NCI-H2196 treated with DMSO at 0.1 percent for 48 hours (cell line): Measurements from ENCODE around the gene NFU1.
"Not testable (repeated sequence)": the region's sequence is repeated elsewhere in the genome, so short reads cannot be mapped to it uniquely, and the experiment has no call there.

Experiments
- DNase-seq: peaks from one replicate; lab custom pipeline; 2025; ENCODE audit not compliant: unreplicated experiment; lab: John Stamatoyannopoulos, UW

NFU1 gene

DNA sequence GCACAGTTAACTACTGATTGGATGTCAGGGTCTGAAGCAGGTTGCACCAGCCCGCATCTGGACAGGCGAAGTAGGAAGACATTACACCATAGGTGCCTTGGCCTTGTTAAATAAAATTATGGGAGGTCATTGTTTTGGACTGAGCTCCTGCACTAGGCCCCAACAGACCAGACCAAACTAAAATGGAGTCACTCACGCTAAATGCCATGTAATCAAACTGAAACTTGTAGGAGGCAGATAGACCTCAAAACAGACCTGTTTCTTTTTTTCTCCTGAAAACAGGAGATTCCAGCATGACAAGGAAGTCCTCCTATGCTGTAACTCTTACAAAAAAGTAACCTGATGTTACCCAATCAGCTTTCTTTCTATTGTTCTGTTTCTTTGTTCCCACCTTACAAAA, 15.5 kb upstream of the NFU1 start:
- DNase-seq, result no peak

DNA sequence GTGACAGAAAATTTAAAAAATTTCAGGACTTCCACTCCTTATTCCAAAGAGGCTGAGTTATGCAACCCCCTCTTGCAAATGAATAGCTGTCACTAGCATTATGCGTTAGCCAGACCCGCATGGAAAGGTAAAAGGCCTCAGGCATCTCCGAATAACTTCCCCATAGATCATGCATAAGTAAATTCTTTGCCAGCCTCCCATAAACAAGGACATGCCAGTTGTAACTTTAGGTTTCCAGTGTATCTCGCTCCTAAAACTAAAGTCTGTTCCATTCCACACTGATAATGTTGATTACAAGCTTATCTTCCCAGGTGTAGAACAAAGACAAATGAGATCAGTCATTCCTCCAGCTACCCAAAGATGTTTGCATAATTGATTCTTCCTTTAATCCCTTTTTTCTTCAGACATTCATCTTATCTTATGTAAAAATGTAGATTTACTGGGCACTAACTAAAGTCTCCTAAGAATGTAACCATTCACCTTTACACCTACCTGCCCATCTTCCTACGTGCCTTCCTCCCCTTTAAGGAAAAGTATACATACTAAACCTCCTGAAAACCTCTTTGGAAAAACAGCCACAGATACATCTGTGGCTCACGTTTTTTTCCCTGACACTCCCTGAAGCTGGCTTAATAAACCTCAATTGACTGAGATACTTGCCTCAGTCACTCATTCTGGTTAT, 13.6 kb upstream of the NFU1 start:
- no peak for DNase-seq

DNA sequence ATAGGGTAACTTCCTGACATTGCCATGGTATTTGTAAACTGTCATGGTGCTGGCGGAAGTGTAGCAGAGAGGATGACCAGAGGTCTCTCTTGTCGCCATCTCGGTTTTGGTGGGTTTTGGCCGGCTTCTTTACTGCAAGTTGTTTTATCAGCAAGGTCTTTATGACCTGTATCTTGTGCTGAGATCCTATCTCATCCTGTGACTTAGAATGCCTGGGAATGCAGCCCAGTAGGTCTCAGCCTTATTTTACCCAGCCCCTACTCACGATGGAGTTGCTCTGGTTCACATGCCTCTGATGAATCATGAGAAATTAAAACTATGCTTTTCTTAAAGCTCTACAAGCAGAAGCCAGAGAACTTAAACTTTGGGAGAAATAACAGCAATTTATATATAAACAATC, 12.7 kb upstream of the NFU1 start:
- DNase-seq, result no peak

DNA sequence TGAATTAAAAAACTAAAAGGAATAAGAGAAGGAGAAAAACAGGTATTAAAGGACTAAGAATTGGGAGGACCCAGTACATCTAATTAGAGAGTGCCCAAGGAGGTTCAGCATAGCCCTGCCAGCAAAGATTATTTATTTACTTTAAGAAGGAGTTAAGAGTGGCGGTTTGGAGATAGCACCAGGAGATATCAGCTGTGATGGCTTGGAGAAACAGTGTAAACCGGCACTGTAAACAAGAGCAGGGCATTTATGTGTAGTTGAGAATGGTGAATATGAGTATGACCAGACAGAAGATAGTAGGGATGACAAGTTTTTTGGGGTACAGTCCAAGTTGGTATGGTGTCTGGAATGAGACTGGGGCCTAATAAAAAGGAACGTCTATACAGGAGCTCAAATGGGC, 6.4 kb upstream of the NFU1 start:
- DNase-seq, result not testable (repeated sequence)

DNA sequence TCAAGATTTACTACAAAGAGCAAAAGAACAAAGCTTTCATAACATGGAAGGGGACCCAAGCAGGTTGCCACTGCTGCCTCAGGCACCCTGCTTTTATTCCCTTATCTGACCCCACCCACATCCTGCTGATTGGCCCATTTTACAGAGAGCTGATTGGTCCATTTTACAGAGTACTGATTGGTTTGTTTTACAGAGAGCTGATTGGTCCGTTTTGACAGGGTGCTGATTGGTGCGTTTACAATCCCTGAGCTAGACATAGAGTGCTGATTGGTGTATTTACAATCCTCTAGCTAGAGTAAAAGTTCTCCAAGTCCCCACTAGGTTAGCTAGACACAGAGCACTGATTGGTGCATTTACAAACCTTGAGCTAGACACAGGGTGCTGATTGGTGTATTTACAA, 2.3 kb upstream of the NFU1 start:
- not testable (repeated sequence) for DNase-seq

DNA sequence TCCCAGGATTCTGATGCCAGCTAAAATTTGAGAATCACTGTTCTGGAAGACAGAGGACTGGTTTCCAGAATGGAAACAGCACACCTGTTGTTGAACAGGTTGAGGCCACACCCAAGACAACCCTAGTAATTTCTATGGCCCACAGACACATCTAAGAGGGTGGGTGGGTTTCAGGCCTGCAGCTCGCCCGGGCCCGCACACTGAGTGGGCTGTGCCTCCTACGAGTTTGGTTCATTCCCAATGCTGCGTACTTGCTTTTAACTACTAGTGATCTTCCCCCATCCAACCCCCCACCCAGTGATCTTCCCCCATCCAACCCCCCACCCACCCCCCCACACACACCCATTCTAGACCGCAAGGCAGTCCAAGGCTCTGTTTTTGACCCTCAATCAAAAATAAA, 1.3 kb upstream of the NFU1 start:
- DNase-seq, result no peak

DNA sequence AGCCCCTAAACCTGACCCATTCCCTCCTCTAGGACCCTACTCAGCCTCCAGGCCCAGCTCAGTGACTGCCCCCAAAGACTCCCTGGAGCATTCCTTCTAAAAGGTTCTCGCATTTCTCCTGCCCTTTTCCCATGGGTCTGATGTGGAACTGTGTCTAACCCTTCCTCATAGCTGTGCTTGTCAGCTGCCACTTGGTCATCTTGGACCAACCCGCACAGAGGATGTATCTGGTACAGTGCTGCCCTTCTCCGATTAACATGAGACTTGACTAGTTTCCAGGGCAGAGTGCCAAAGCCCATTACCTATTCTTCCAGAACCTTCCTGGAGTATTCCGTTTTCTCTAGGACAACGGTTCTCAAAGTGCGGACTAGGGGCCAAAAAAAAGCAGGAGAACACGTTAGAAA, 518 bp upstream of the NFU1 start:
- DNase-seq, result no peak

DNA sequence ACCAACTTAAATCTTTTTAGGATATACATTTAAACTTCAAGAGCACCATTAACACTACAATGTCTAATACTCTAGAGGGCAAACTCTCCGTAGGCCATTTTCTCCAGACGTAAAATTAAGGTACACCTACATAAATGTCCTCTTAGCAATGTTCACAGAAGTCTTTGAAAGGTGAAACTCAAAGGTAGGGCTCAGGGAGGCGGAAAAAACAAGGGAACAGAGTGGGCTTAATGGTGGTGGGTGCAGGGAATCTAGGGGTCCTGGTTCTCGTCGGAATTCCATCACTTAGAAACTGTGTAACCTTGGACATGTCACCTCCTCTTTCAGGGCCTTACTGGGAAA, 668 bp downstream of the NFU1 start:
- no peak for DNase-seq

DNA sequence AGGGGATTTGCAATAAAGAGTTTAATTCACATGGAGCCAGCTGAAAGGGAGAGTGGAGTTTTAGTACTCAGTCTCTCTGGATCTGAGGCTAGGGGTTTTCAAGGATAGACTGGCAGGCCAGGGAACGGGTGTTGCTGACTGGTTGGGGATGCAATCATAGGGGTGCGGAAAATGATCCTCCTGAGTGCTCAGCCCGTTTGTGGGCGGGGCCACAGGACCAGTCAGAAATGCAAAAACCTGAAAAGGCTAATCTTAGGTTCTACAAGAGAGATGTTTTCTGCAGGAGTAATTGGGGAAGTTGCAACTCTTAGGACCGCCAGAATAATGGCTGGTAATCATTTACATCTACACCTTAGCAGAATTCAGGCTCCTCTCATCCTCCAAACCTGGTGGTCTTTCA, 2.5 kb downstream of the NFU1 start:
- no peak for DNase-seq

DNA sequence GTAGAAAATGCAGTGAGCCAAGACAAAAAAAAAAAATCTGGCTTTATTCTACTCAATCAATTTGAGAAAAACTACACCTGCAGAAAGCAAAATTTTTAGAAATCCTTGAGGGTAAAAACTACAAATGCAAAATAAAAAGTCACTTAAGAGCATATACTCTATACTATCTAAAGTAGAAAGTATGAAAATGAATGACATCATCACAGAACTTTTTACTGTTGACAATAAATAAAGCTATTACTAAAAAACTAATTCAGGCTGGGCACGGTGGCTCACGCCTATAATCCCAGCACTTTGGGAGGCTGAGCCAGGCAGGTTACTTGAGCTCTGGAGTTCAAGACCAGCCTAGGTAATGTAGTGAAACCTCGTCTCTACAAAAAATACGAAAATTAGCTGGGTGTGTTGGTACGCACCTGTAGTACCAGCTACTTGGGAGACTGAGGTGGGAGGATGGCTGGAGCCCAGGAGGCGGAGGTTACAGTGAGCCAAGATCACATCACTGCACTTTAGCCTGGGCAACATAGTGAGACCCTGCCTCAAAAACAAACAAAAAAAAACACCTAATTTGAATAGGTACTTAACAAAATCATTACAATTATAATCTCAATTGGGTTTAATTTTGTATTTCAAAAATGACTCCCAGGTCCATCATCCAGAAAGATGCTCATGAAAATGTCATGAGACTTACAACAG, 7.6 kb downstream of the NFU1 start:
- no peak for DNase-seq

DNA sequence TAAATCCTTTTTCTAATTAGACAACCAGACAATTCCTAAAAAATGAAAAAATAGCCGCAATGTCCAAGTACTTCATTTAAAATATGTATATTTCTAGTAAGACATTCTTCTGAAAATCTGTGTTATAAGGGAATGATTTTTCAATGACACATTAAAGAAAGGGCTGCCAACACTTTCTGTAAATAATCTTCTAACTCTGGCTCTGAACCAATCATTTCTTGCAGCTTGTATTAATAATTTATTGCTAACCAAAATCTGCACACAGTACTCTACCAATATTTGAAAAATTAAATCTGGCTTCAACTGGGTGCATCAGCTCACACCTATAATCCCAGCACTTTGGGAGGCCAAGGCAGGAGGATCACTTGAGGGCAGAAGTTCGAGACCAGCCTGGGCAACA, 8.3 kb downstream of the NFU1 start:
- DNase-seq, result no peak

DNA sequence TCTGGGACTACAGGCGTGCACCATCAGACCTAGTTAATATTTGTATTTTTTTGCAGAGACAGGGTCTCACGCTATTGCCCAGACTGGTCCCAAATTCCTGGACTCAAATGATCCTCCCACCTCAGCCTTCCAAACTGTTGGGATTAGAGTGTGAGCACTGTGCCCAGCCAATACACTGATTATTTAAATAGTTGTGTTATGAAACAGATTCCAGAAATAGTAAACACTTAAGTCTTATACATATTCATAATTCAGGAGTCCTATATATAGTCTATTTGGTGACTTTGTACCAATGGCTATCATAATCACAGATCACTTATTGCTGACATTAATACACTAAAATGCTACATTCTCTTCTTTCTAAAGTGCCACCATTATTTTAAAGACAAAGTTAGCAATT, 12.8 kb downstream of the NFU1 start:
- no peak for DNase-seq

DNA sequence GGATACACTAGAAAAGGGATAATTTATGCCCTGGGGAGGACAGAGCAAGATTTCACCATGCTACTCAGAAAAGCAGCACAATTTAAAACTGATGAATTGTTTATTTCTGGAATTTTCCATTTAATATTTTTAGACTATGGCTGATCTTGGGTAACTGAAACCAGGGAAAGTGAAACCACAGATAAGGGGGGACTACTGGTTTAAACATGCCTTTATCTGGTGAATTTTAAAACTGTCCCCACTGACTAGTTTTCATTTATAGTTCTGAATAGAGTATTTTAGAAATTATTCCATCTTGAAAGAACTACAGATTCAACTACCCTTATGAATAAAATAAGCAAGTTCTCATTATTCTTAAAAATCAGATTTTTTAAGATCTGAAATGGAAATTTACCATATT, 15.0 kb downstream of the NFU1 start:
- DNase-seq, result no peak

DNA sequence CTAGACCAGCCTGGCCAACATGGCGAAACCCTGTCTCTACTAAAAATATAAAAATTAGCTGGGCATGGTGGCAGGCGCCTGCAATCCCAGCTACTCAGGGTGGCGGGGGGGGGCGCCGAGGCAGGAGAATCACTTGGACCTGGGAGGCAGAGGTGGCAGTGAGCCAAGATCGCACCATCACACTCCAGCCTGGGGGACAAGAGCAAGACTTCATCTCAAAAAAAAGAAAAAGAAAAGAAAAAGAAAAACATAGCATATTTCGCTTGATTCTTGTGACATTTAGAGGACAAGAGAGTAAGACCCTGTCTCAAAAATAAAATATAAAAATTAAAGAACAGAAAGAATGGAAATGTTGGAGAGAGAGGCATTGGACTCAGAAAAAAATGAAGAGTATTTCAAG, 18.1 kb downstream of the NFU1 start:
- not testable (repeated sequence) for DNase-seq

DNA sequence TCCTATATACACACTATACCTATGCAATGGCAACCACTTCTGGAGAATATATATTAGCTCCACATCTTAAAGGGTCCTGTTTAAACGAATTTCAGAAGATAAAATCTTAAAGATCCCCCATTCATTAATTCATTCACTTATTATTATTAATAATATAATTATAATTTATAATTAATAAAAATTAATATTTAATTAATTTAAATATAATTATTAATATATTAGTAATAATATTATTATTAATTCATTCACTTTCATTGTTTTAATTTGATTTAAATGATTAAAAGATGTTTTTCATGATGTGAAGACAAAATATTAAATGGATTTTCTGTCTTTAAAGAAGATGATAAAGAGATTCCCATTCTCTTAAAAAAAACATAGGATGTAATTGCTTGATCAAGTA, 21.1 kb downstream of the NFU1 start:
- DNase-seq, result no peak

DNA sequence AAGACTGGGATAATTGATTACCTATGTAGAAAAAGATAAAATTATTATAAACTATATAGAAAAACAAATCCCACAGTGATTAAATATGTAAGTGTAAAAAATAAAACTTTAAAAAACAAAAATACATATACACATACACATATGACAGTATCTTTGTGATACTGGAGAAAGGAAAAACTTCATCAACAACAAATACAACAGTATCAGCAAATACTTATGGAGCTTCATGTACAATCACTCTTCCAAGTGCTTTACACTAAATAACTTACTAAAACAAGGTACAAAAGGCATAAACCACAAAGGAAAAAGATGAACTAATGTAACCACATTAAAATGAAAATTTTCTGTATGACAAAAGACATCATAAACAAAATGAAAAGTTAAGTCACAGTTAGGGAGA, 26.1 kb downstream of the NFU1 start:
- DNase-seq, result no peak

DNA sequence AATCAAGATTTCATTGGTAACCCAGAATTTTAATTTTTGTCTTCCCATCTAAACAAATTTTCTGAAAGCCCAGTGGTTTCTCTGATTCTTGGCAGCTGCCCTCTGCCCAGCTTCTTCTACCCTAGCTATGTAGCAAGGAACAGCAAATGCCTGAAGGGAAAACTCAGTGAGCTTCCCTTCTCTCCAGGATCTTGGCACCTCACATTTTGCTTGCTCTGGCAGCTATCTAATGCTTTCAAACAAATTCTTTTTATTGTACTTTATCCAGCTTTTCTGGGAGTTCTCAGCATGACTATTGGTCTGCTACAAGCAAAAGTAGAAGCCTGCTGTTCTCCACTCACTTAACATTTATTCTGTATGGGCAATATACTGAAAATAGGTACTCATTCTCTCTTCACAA, 31.9 kb downstream of the NFU1 start:
- DNase-seq, result no peak

DNA sequence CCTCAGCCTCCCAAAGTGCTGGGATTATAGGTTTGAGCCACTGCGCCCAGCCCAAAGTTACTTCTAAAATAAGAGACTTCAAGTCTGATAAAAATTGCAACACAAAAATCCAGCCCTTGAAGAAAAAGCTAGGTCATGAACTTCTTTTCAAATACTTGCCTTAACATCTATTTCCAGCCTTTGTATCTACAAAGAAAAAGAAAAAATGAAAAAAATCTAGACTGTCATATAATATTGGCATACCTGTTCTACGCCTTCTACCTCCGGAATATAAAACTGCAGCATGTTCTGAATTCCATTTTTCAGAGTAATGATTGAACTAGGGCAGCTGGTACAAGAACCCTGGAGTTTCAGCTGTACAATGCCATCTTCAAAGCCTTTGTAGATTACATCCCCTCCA, 37.1 kb downstream of the NFU1 start:
- no peak for DNase-seq

DNA sequence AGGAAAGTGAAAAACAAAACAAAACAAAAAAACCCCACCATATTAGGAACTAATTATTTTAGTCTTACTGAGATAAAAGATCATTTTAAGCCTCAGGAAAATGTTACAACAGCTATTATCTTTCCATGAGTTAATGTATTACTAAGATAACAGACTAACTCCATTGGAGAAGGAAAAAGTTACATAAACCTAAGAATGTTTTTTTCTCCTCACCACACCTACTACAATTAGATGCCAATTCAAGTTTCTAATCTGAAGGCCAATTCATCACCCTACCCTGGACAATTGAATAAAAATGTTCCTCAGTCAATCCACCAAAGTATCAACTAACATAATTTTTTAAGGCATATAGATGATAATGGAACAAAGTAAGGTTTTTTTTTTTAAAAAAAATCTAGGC, 40.0 kb downstream of the NFU1 start:
- DNase-seq, result no peak

DNA sequence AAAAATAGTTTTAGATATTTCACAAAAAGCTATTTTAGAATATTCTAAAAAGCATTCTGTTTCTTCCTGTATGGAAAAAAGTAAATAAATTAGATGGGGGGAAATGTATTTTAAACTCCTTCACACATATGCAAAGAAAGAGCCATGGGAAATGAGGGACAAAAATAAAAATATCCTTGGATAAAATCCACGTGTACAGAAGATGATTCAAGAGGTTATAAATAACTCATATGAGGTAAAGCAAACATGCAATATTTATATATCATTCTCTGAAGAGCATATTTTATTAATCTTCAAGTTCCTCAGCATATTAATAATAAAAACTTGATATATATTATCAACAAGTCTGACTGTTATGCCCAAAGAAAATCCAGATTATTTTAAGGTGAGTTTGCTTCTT, 41.4 kb downstream of the NFU1 start:
- no peak for DNase-seq

DNA sequence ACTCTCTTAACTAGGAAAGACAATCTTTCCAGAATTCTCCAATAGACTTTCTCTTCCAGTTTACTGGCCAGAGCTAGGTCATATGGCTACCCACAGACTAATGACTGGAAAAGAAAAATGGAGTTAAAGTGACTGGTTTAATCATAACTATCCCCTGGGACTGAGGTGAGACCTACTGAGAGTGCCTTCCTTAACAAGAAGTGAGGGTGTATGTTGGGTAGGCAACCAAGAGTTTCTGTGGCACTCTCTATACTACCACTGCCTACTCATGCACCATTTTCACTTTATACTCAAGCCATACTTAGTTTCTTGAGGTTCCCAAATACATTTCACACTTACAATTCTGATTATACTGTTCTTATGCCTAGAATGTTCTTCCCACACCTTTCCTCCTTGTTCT, 43.3 kb downstream of the NFU1 start:
- no peak for DNase-seq

DNA sequence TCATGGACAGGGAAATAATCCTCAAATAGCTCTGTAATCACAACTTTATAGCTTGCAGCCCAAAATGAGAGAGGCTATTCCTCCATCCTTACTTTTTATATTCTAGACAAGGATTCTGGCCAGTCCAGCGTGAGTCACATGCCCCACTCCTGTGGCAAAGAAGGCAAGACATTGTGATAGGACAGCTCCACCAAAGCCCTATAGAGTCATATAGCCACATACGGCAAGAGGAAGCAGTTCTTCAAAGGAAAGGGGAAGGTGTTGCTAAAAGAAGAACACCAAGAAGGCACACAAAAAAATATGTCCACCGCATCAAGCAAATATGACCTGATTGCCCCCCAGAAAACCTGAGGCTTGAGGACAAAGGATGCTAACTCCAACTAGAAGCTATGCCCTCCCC, 46.8 kb downstream of the NFU1 start:
- no peak for DNase-seq

DNA sequence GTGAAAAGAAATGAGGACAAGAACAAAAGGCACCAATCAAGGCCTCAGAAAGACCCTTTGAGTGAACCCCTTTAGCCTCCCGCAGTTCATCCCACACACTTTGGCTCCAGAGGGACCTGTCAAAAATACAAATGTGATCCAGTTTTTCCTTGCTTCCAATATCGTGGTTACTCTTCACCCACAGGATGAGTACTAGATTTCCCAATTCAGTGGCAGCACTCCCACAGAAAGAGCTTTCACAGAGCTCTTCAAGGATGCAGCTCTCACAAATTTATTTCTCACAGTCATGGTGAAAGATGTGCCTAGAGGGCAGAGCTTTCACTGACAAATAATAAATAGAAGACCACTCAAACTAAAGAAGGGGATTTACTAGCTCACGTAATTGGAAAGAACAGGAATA, 47.2 kb downstream of the NFU1 start:
- no peak for DNase-seq
